Aorta (tissue), 5 donors: ENCODE results near the gene EIF2B2. TPM values are rescaled to one million over a fixed set of nuclear protein-coding genes. Genes with fewer than 3 reads are reported as not detected.

Experiments
- ATAC-seq: fragments of 200-7000 bp; cut with Tn5 transposase; one replicate; pipeline ENCODE4 v1.9.1; 2022; ENCODE audit warnings: moderate library complexity; ENCODE audit not compliant: low FRiP score
- DNase-seq, 2 donors: peaks; one replicate each; pipeline ENCODE4 v3.0.0-alpha.2; 2020
- H3K27ac ChIP-seq, 2 donors: one replicate each; pipeline ENCODE4 v1.5.1; 2013; ENCODE audit warnings: low read length in 2 of 2, mild to moderate bottlenecking in 2 of 2, moderate library complexity in 2 of 2, control low read depth in 1 of 2, inconsistent platforms in 1 of 2, low read depth in 1 of 2
- H3K27me3 ChIP-seq, 2 donors: one replicate each; pipeline ENCODE4 v1.6.1; 2013; ENCODE audit warnings: control low read depth in 1 of 2, low read length in 1 of 2, mild to moderate bottlenecking in 1 of 2, moderate library complexity in 1 of 2; ENCODE audit not compliant: insufficient read depth in 2 of 2, control insufficient read depth in 1 of 2
- H3K36me3 ChIP-seq, 2 donors: one replicate each; pipeline ENCODE4 v1.6.1; 2013; ENCODE audit warnings: control low read depth in 1 of 2, low read length in 1 of 2, mild to moderate bottlenecking in 1 of 2; ENCODE audit not compliant: insufficient read depth in 2 of 2, control insufficient read depth in 1 of 2
- H3K4me1 ChIP-seq, 2 donors: one replicate each; pipeline ENCODE4 v1.6.1; 2013; ENCODE audit warnings: low read length in 2 of 2, control low read depth in 1 of 2, mild to moderate bottlenecking in 1 of 2, moderate library complexity in 1 of 2; ENCODE audit not compliant: insufficient read depth in 2 of 2, control insufficient read depth in 1 of 2
- H3K4me3 ChIP-seq, 2 donors: one replicate each; pipeline ENCODE4 v1.5.1; 2013; ENCODE audit warnings: low read length in 2 of 2, control low read depth in 1 of 2, mild to moderate bottlenecking in 1 of 2
- H3K9me3 ChIP-seq: one replicate; pipeline ENCODE4 v1.6.1; 2013; ENCODE audit warnings: mild to moderate bottlenecking, low read length; ENCODE audit not compliant: control insufficient read depth
- WGBS, 2 donors: extraction: QIAGEN DNeasy Blood & Tissue Kit; methylation state at CpG; one replicate each; pipeline ENCODE4 v1.1.7; 2013; 5-methylcytosine and 5-hydroxymethylcytosine counted together
- intact Hi-C, 2 donors: fragments of 100-400 bp; cut with DNase I; formaldehyde crosslinking; loops; one replicate each; pipeline versions ENCODE4 v1.14.2 to v1.15.0; 2022
- polyA plus RNA-seq, 2 donors: library from polyadenylated mRNA; stranded (reverse); fragments of 200-250 nt; gene quantifications; one replicate each; pipeline ENCODE4 v1.2.3, GENCODE V29; 2013
- total RNA-seq, 2 donors: library from RNA; stranded (reverse); fragmentation: NEBNext Ultra II Directional; extraction: Animal tissue kit (Norgen Biotek cat#: 25700); gene quantifications; one replicate each; pipeline ENCODE4 v1.2.1, GENCODE V29; 2021
- donor health status: healthy with polysubstance abuse.
- donor health status: Bipolar disorder and iron deficiency.
- donor health status: DM: no; HTN: no; CAD: no.
- donor health status: DM: no; HTN: no; CAD: no.
- donor health status: DM: yes; HTN: yes; CAD: no.

EIF2B2 gene
- total and polyA plus RNA-seq, 4 donors, result 9.5 to 39.8 (median 36.1) TPM

GRCh38 chr14:75032939-75033338, 30.2 kb downstream of the EIF2B2 start:
- peaks cover 2 to 4% of the 10 kb centered on the region in 2 donors for H3K36me3 ChIP-seq
- DNase-seq, result no peak
- no peaks in the 10 kb centered on the region for H3K4me1 ChIP-seq
- no peaks in the 10 kb centered on the region for H3K27me3 ChIP-seq
- intact Hi-C loops, result no loop called here
- 91 to 92% methylated on average over 2 of the region's 2 CpGs for WGBS, 2 donors
- H3K4me3 ChIP-seq, result no peak overlapping the region
- ATAC-seq, result no peak
- H3K27ac ChIP-seq, result no peak overlapping the region
- H3K9me3 ChIP-seq, result no peaks in the 10 kb centered on the region

GRCh38 chr14:75040507-75040906, 37.8 kb downstream of the EIF2B2 start:
- DNase-seq, result no peak
- H3K36me3 ChIP-seq, result peaks cover 1 to 4% of the 10 kb centered on the region in 2 donors
- ATAC-seq, result no peak
- 73 to 83% methylated on average over 1 of the region's 1 CpG for whole genome bisulfite sequencing, 2 donors
- H3K27me3 ChIP-seq, result no peaks in the 10 kb centered on the region
- H3K9me3 ChIP-seq, result no peaks in the 10 kb centered on the region
- H3K4me1 ChIP-seq, result peaks cover 0 to 2% of the 10 kb centered on the region in 2 donors
- H3K4me3 ChIP-seq, result no peak overlapping the region
- no peak overlapping the region for H3K27ac ChIP-seq
- intact Hi-C loops, result no loop called here

GRCh38 chr14:75040959-75041358, 38.2 kb downstream of the EIF2B2 start:
- no peaks in the 10 kb centered on the region for H3K27me3 ChIP-seq
- 97 to 100% methylated on average over 2 of the region's 2 CpGs for WGBS, 2 donors
- H3K36me3 ChIP-seq, result peaks cover 1 to 4% of the 10 kb centered on the region in 2 donors
- H3K4me3 ChIP-seq, result no peak overlapping the region
- intact Hi-C loops, result no loop called here
- no peaks in the 10 kb centered on the region for H3K9me3 ChIP-seq
- no peak overlapping the region for H3K27ac ChIP-seq
- peaks cover 0 to 2% of the 10 kb centered on the region in 2 donors for H3K4me1 ChIP-seq
- no peak for ATAC-seq
- no peak for DNase-seq

GRCh38 chr14:75041613-75042012, 38.9 kb downstream of the EIF2B2 start:
- DNase-seq, result no peak
- no peaks in the 10 kb centered on the region for H3K27me3 ChIP-seq
- H3K9me3 ChIP-seq, result no peaks in the 10 kb centered on the region
- 89 to 95% methylated on average over 4 of the region's 4 CpGs for WGBS, 2 donors
- peaks cover 0 to 2% of the 10 kb centered on the region in 2 donors for H3K4me1 ChIP-seq
- ATAC-seq, result no peak
- H3K27ac ChIP-seq, result no peak overlapping the region
- intact Hi-C loops, result no loop called here
- H3K36me3 ChIP-seq, result peaks cover 1 to 2% of the 10 kb centered on the region in 2 donors
- H3K4me3 ChIP-seq, result no peak overlapping the region

GRCh38 chr14:75042035-75042434, 39.3 kb downstream of the EIF2B2 start:
- 62 to 63% methylated on average over 6 of the region's 6 CpGs for WGBS, 2 donors
- H3K4me1 ChIP-seq, result peaks cover 0 to 2% of the 10 kb centered on the region in 2 donors
- peaks cover 0 to 1% of the 10 kb centered on the region in 2 donors for H3K36me3 ChIP-seq
- H3K9me3 ChIP-seq, result no peaks in the 10 kb centered on the region
- intact Hi-C loops, result no loop called here
- H3K27me3 ChIP-seq, result no peaks in the 10 kb centered on the region
- no peak for DNase-seq
- no peak overlapping the region for H3K4me3 ChIP-seq
- no peak for ATAC-seq
- H3K27ac ChIP-seq, result no peak overlapping the region

DNA sequence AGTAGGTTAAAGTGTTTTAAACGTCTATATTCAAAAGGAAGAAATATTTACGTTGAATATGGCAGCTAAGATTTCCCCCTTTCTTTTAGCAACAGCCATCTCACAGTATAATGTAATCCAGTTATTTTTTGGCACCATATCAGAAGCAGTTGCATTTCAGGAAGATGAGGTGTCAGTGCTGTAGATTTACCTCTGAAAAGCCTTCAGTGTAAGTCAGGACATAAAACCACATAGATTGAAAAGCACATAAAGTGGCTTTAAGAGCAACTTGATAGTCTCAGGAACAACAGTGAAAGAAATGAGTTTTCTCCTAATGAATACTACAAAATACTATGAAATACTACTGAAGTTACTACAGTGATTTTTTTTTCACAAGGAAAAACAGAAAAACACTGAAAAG, 41.6 kb downstream of the EIF2B2 start:
- intact Hi-C loops, result no loop called here
- ATAC-seq (no peak), DNase-seq (no peak)
- no peaks in the 10 kb centered on the region for H3K9me3 ChIP-seq
- H3K4me1 ChIP-seq, result peaks cover 4% of the 10 kb centered on the region in 2 donors
- H3K27ac ChIP-seq, result no peak overlapping the region
- no peaks in the 10 kb centered on the region for H3K27me3 ChIP-seq
- 13 to 38% methylated on average over 2 of the region's 2 CpGs for WGBS, 2 donors
- H3K36me3 ChIP-seq, result peaks cover 0 to 1% of the 10 kb centered on the region in 2 donors
- no peak overlapping the region for H3K4me3 ChIP-seq

DNA sequence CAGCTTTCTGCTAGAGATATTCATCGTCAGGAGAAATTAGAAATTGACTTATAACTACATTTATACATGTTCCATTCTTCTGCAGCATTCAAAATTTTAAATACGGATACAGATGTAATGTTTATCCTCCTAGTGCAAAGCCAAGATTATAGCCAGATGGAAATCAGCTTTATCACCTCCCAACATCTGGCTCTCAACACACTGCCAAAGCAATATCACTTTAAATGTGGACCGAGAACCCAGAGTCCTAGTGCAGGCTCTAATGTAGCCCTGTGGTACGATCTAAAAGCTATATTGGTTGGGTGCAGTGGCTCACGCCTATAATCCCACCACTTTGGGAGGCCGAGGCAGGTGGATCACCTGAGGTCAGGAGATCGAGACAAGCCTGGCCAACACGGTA, 42.0 kb downstream of the EIF2B2 start:
- WGBS, 2 donors, result 70 to 74% methylated on average over 8 of the region's 8 CpGs
- no peaks in the 10 kb centered on the region for H3K27me3 ChIP-seq
- no peak overlapping the region for H3K4me3 ChIP-seq
- DNase-seq (no peak), ATAC-seq (no peak)
- intact Hi-C loops, result no loop called here
- H3K4me1 ChIP-seq, result peaks cover 4% of the 10 kb centered on the region in 2 donors
- peaks cover 0 to 1% of the 10 kb centered on the region in 2 donors for H3K36me3 ChIP-seq
- H3K9me3 ChIP-seq, result no peaks in the 10 kb centered on the region
- no peak overlapping the region for H3K27ac ChIP-seq

DNA sequence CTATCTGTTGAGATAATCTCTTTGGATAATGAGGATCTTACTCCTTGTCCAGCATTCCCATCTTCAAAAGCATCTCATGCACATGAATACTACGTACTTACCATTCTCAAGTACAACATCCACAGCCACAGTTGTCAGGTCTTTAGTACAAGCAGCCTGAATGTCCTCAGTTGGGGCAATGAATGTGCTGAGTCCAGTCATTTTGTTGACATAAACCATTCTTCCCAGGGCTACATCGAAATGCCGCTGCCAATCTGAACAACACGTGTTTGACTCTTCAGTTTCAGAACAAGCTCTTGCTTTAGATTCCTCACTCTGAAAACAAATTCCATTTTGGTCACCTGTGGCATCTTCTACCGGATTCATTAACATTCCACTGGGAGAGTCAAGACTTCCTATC, 43.6 kb downstream of the EIF2B2 start:
- Histone ChIP-seq H3K27ac (no peak overlapping the region), H3K36me3 (no peaks in the 10 kb centered on the region), H3K4me3 (no peak overlapping the region), H3K4me1 (peaks cover 4% of the 10 kb centered on the region in 2 donors), H3K9me3 (no peaks in the 10 kb centered on the region), H3K27me3 (no peaks in the 10 kb centered on the region)
- ATAC-seq (no peak), DNase-seq (no peak)
- WGBS, 2 donors, result 92 to 94% methylated on average over 5 of the region's 5 CpGs
- intact Hi-C loops, result no loop called here

GRCh38 chr14:75046899-75047298, 44.2 kb downstream of the EIF2B2 start:
- Histone ChIP-seq H3K4me1 (peaks cover 4% of the 10 kb centered on the region in 2 donors), H3K27ac (no peak overlapping the region), H3K9me3 (no peaks in the 10 kb centered on the region), H3K4me3 (no peak overlapping the region), H3K36me3 (no peaks in the 10 kb centered on the region), H3K27me3 (no peaks in the 10 kb centered on the region)
- ATAC-seq, result no peak
- 93 to 94% methylated on average over 3 of the region's 3 CpGs for WGBS, 2 donors
- intact Hi-C loops, result no loop called here
- no peak for DNase-seq
